ENCODE results near the gene SP110. TPM values are rescaled to one million over a fixed set of nuclear protein-coding genes. Genes with fewer than 3 reads are reported as not detected.
"Not testable (repeated sequence)": the region's sequence is repeated elsewhere in the genome, so short reads cannot be mapped to it uniquely, and the experiment has no call there.

Gene SP110
- total RNA-seq, 1 experiment from 2014 or later, result 11.0 TPM

DNA sequence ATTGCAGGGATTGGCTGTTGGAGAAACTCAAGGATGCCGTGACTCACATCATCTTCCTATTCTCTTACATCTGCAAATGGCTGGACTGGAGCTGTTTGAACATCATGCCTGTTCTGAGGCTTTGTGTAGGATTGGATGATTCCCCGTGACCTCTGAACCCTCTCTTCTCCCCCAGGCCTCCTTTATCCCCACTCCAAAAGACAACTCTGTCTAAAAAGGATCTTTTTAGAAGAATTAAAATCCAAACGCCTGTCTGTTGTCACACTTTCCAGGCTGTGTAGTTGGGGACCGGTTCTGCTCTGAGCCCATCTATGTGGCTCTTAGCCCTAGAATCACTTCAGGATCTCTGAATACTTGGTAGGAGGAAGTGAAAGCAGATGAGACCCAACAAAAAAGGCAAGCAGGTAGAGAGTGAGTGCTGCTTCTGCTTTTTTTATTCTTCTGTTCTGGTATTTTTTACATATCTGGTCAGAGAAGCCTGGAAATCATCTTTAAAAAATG, 6.3 kb upstream of the SP110 start:
- Histone ChIP-seq H3K4me1 (ENCODE audit: insufficient read depth, low read length, poor library complexity, severe bottlenecking) (no peaks in the 10 kb centered on the region), H3K4me3 (ENCODE audit: low read depth, low read length, poor library complexity, severe bottlenecking) (no peak overlapping the region), H3K27ac (ENCODE audit: low read depth, low read length, poor library complexity, severe bottlenecking) (no peak overlapping the region), H3K27me3 (replicated peaks; ENCODE audit: insufficient read depth, low read depth, low read length, poor library complexity) (no peaks in the 10 kb centered on the region), H3K9me3 (ENCODE audit: low read depth, low read length, poor library complexity, severe bottlenecking) (peaks cover 7% of the 10 kb centered on the region), H3K36me3 (ENCODE audit: insufficient read depth, low read length, poor library complexity, severe bottlenecking) (no peaks in the 10 kb centered on the region)
- POLR2A ChIA-PET (ENCODE audit: low non-redundant PET), result no interaction called here
- intact Hi-C loops (cut with micrococcal nuclease; ENCODE audit: unreplicated experiment), result no loop called here
- CTCF ChIA-PET, result no interaction called here
- BruUV-seq (replicated peaks), result no TSS peak
- DNase-seq (ENCODE audit: low spot score), result no peak
- no peak for TF ChIP-seq EZH2 (IDR thresholded peaks at IDR 0.05; ENCODE audit: borderline replicate concordance, low read depth, low read length, poor library complexity, severe bottlenecking)
- TF ChIP-seq, protein P1, sequence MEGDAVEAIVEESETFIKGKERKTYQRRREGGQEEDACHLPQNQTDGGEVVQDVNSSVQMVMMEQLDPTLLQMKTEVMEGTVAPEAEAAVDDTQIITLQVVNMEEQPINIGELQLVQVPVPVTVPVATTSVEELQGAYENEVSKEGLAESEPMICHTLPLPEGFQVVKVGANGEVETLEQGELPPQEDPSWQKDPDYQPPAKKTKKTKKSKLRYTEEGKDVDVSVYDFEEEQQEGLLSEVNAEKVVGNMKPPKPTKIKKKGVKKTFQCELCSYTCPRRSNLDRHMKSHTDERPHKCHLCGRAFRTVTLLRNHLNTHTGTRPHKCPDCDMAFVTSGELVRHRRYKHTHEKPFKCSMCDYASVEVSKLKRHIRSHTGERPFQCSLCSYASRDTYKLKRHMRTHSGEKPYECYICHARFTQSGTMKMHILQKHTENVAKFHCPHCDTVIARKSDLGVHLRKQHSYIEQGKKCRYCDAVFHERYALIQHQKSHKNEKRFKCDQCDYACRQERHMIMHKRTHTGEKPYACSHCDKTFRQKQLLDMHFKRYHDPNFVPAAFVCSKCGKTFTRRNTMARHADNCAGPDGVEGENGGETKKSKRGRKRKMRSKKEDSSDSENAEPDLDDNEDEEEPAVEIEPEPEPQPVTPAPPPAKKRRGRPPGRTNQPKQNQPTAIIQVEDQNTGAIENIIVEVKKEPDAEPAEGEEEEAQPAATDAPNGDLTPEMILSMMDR (conservative IDR thresholded peaks at IDR 0.05; ENCODE audit: low read depth, low read length), result no peak

- no peak for DNase-seq (ENCODE audit: low spot score)
- H3K27me3 ChIP-seq (replicated peaks; ENCODE audit: insufficient read depth, low read depth, low read length, poor library complexity), result no peaks in the 10 kb centered on the region
- no peak within 1 kb of the TSS for H3K4me3 ChIP-seq (ENCODE audit: low read depth, low read length, poor library complexity, severe bottlenecking)
- H3K4me1 ChIP-seq (ENCODE audit: insufficient read depth, low read length, poor library complexity, severe bottlenecking), result peaks cover under 1% of the 10 kb centered on the region
- POLR2A ChIA-PET (ENCODE audit: low non-redundant PET), result no interaction called here
- H3K36me3 ChIP-seq (ENCODE audit: insufficient read depth, low read length, poor library complexity, severe bottlenecking), result no peaks in the 10 kb centered on the region
- no peak within 1 kb of the TSS for H3K27ac ChIP-seq (ENCODE audit: low read depth, low read length, poor library complexity, severe bottlenecking)
- CTCF ChIA-PET, result no interaction called here
- H3K9me3 ChIP-seq (ENCODE audit: low read depth, low read length, poor library complexity, severe bottlenecking), result peaks cover 2% of the 10 kb centered on the region
- BruUV-seq (replicated peaks), result no TSS peak
- intact Hi-C loops (cut with micrococcal nuclease; ENCODE audit: unreplicated experiment), result no loop called here
- no peak for TF ChIP-seq EZH2 (IDR thresholded peaks at IDR 0.05; ENCODE audit: borderline replicate concordance, low read depth, low read length, poor library complexity, severe bottlenecking)
- TF ChIP-seq, protein P1 (conservative IDR thresholded peaks at IDR 0.05; ENCODE audit: low read depth, low read length), result no peak
These were observed 5.7 kb upstream of the SP110 start, which contains the start of gene SP140 for GRCh38 chr2:230225486-230225885. SP140 (plus strand) TSS chr2:230225736; CDS start chr2:230225845, 109 bp downstream.

DNA sequence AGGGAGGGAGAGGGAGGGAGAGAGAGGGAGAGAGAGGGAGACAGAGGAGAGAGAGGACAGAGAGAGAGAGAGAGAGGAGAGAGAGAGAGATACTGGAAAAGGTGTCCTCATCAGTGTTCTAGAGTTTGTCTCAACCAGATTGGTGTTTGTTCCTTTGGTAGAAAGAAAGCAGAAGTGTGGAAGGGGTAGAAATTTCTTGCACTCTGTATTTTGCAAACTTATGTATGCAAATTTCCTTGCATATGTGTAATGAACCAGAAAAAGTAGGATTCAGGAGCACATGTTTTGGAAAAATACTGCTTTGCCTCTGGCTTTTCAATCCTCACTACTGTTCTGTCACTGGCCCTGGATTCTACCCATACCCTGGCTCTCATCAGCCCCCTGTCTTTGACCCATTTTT, 4.7 kb upstream of the SP110 start:
- no peaks in the 10 kb centered on the region for H3K27me3 ChIP-seq (replicated peaks; ENCODE audit: insufficient read depth, low read depth, low read length, poor library complexity)
- no peak for DNase-seq (ENCODE audit: low spot score)
- no peak overlapping the region for H3K27ac ChIP-seq (ENCODE audit: low read depth, low read length, poor library complexity, severe bottlenecking)
- H3K36me3 ChIP-seq (ENCODE audit: insufficient read depth, low read length, poor library complexity, severe bottlenecking), result no peaks in the 10 kb centered on the region
- ChIA-PET CTCF (no interaction called here), POLR2A (ENCODE audit: low non-redundant PET) (no interaction called here)
- BruUV-seq (replicated peaks), result no TSS peak
- H3K4me1 ChIP-seq (ENCODE audit: insufficient read depth, low read length, poor library complexity, severe bottlenecking), result peaks cover 4% of the 10 kb centered on the region
- intact Hi-C loops (cut with micrococcal nuclease; ENCODE audit: unreplicated experiment), result no loop called here
- H3K4me3 ChIP-seq (ENCODE audit: low read depth, low read length, poor library complexity, severe bottlenecking), result no peak overlapping the region
- TF ChIP-seq, protein P1 (conservative IDR thresholded peaks at IDR 0.05; ENCODE audit: low read depth, low read length), result no peak
- no peak for TF ChIP-seq EZH2 (IDR thresholded peaks at IDR 0.05; ENCODE audit: borderline replicate concordance, low read depth, low read length, poor library complexity, severe bottlenecking)
- H3K9me3 ChIP-seq (ENCODE audit: low read depth, low read length, poor library complexity, severe bottlenecking), result no peaks in the 10 kb centered on the region

GRCh38 chr2:230222829-230223228, 3.0 kb upstream of the SP110 start:
- H3K27me3 ChIP-seq (replicated peaks; ENCODE audit: insufficient read depth, low read depth, low read length, poor library complexity); intact Hi-C loops (cut with micrococcal nuclease; ENCODE audit: unreplicated experiment); H3K9me3 ChIP-seq (ENCODE audit: low read depth, low read length, poor library complexity, severe bottlenecking); H3K4me1 ChIP-seq (ENCODE audit: insufficient read depth, low read length, poor library complexity, severe bottlenecking); CTCF ChIA-PET; BruUV-seq (replicated peaks); H3K4me3 ChIP-seq (ENCODE audit: low read depth, low read length, poor library complexity, severe bottlenecking); DNase-seq (ENCODE audit: low spot score); H3K27ac ChIP-seq (ENCODE audit: low read depth, low read length, poor library complexity, severe bottlenecking); POLR2A ChIA-PET (ENCODE audit: low non-redundant PET); H3K36me3 ChIP-seq (ENCODE audit: insufficient read depth, low read length, poor library complexity, severe bottlenecking): not testable (repeated sequence)
